GM12878 (cell line): ENCODE data around the gene MYBL2. TPM values are rescaled to one million over a fixed set of nuclear protein-coding genes. Genes with fewer than 3 reads are reported as not detected.
A peak's percentile ranks its signal among the peaks of the same experiment; 100 is the strongest.

ENCODE experiments used
- CREM ChIP-seq: IDR thresholded peaks from 2 replicates; pipeline ENCODE4 v1.6.1; 2014; ENCODE audit warnings: antibody characterized with exemption, low read depth
- HDAC6 ChIP-seq: fragments of 200-600 bp; sonication (generic); IDR thresholded peaks from one replicate; pipeline ENCODE4 v1.8.0; 2017; ENCODE audit warnings: antibody characterized with exemption; ENCODE audit not compliant: unreplicated experiment
- KDM1A ChIP-seq: fragments of 200-600 bp; sonication (generic); IDR thresholded peaks from 2 replicates; pipeline ENCODE4 v1.6.1; 2016; ENCODE audit warnings: borderline replicate concordance
- MYB ChIP-seq: fragments of 150-350 bp; IDR thresholded peaks from 2 replicates; pipeline ENCODE4 v1.6.1; 2014; ENCODE audit warnings: mild to moderate bottlenecking, low read depth, low read length, borderline replicate concordance
- NFIC ChIP-seq: IDR thresholded peaks from 2 replicates; pipeline ENCODE4 v1.6.1; 2012; ENCODE audit warnings: low read depth, mild to moderate bottlenecking, inconsistent platforms, low read length, moderate library complexity
- SMARCA5 ChIP-seq: fragments of 450-650 bp; IDR thresholded peaks from 2 replicates; pipeline ENCODE4 v1.6.1; 2017; ENCODE audit warnings: mild to moderate bottlenecking
- SUPT20H ChIP-seq: IDR thresholded peaks from 2 replicates; pipeline ENCODE4 v1.6.1; 2011; ENCODE audit warnings: low read depth, mild to moderate bottlenecking, low read length, moderate library complexity, borderline replicate concordance; ENCODE audit not compliant: control insufficient read depth
- TBL1XR1 ChIP-seq: IDR thresholded peaks from 2 replicates; pipeline ENCODE4 v1.6.1; 2012; ENCODE audit warnings: low read depth, low read length, improper control_type of control experiment
- TCF7 ChIP-seq: IDR thresholded peaks from 2 replicates; pipeline ENCODE4 v1.6.1; 2014; ENCODE audit warnings: antibody characterized with exemption, borderline replicate concordance
- WRNIP1 ChIP-seq: IDR thresholded peaks from 2 replicates; pipeline ENCODE4 v1.6.1; 2011; ENCODE audit warnings: low read depth, low read length, improper control_type of control experiment, borderline replicate concordance
- ZNF207 ChIP-seq: fragments of 450-650 bp; IDR thresholded peaks from 2 replicates; pipeline ENCODE4 v1.6.1; 2014; ENCODE audit warnings: antibody characterized with exemption, mild to moderate bottlenecking, borderline replicate concordance
- ZNF217 ChIP-seq: fragments of 450-650 bp; IDR thresholded peaks from 2 replicates; pipeline ENCODE4 v1.6.1; 2017; ENCODE audit warnings: antibody characterized with exemption, mild to moderate bottlenecking
- polyA plus RNA-seq, 11 experiments: library from polyadenylated mRNA; depleted of rRNA in 4 of 11; unstranded in 6 of 11; stranded (reverse) in 5 of 11; fragments of >200 nt; fragmentation: Nextera tagmentation in 4 of 11; fragmentation: Illumina TruSeq in 1 of 11; extraction: Ambion mirVana in 4 of 11; extraction: Trizol in 1 of 11; gene quantifications; 1 replicate in 1 of 11; 2 replicates in 10 of 11; pipeline versions ENCODE4 v1.2.1 to v1.2.3, GENCODE V29; 2011 to 2016; ENCODE audit warnings: inconsistent platforms in 2 of 11, missing spikeins in 2 of 11, low read depth in 1 of 11
- total RNA-seq, 4 experiments: library from RNA; depleted of rRNA in 3 of 4; stranded (reverse); fragments of >200 nt in 3 of 4; fragmentation: Illumina TruSeq in 1 of 4; extraction: Trizol in 1 of 4; gene quantifications; 2 replicates each; pipeline versions ENCODE4 v1.2.1 to v1.2.3, GENCODE V29; 2013 to 2021
- TF ChIP-seq, protein P1 (sequence below): IDR thresholded peaks from 2 replicates; pipeline ENCODE4 v1.6.1; 2012; ENCODE audit warnings: improper control_type of control experiment, low read depth, low read length; ENCODE audit not compliant: insufficient replicate concordance
- TF ChIP-seq, protein P2 (sequence below): fragments of 450-650 bp; IDR thresholded peaks from 2 replicates; pipeline ENCODE4 v1.6.1; 2014; ENCODE audit warnings: mild to moderate bottlenecking
- TF ChIP-seq, protein P3 (sequence below): fragments of 450-650 bp; IDR thresholded peaks from 2 replicates; pipeline ENCODE4 v1.6.1; 2018; ENCODE audit warnings: mild to moderate bottlenecking, low read depth, moderate library complexity; ENCODE audit not compliant: partially characterized antibody
- TF ChIP-seq, protein P4 (sequence below): fragments of 450-650 bp; IDR thresholded peaks from 2 replicates; pipeline ENCODE4 v1.6.1; 2017; ENCODE audit warnings: low read depth, mild to moderate bottlenecking, moderate library complexity
- TF ChIP-seq, protein P5 (sequence below): IDR thresholded peaks from 2 replicates; pipeline ENCODE4 v1.6.1; 2011; ENCODE audit warnings: low read depth, low read length, improper control_type of control experiment, borderline replicate concordance

Gene MYBL2
- total and polyA plus RNA-seq, 10 of the 15 experiments (the other 5 are each of a cell fraction or from before 2014, with no cell fraction given) = 4.5 to 213 (median 74.2) TPM

DNA sequence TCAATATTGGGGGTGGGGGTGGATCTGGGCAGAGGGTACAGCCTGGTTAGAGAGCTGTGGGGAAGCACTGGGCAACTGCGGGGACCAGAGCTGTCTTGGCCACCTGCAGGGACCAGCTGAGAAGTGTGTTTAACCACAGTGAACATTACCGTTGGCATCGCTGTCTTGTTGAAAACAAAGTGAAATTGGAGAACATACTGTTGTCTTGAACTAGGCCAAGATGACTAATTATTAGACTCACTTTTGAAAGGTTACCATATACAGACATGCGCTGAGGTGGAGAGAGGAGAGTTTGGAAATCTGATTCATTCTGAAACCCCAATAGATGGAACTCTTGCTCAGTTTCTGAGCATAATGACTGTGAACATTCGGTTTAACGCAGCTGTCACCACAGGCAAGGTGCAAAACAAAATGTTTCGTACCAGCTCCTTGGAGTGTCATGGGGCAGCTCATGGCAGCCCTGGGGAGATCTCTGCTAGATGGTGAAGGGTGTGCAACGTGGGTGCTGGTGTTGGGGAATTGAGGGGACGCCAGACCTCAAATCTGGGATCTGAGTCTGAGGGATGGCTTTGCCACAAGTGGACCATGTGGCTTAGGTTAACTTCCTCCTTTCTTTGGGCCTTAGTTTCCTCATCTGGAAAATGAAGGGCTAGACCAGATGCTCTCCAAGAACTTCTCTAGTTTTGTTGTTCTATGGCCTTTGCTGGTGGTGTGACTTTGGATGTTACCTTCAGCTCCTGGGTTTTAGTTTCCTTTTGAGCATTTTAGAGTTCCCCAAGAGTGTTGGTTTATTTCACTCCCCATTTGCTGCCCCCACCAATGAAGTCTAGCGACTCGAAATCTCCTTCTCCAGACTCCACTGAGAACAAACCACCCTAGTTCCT is 84.5 kb downstream of the MYBL2 start (continued):
- TF ChIP-seq, protein P1, sequence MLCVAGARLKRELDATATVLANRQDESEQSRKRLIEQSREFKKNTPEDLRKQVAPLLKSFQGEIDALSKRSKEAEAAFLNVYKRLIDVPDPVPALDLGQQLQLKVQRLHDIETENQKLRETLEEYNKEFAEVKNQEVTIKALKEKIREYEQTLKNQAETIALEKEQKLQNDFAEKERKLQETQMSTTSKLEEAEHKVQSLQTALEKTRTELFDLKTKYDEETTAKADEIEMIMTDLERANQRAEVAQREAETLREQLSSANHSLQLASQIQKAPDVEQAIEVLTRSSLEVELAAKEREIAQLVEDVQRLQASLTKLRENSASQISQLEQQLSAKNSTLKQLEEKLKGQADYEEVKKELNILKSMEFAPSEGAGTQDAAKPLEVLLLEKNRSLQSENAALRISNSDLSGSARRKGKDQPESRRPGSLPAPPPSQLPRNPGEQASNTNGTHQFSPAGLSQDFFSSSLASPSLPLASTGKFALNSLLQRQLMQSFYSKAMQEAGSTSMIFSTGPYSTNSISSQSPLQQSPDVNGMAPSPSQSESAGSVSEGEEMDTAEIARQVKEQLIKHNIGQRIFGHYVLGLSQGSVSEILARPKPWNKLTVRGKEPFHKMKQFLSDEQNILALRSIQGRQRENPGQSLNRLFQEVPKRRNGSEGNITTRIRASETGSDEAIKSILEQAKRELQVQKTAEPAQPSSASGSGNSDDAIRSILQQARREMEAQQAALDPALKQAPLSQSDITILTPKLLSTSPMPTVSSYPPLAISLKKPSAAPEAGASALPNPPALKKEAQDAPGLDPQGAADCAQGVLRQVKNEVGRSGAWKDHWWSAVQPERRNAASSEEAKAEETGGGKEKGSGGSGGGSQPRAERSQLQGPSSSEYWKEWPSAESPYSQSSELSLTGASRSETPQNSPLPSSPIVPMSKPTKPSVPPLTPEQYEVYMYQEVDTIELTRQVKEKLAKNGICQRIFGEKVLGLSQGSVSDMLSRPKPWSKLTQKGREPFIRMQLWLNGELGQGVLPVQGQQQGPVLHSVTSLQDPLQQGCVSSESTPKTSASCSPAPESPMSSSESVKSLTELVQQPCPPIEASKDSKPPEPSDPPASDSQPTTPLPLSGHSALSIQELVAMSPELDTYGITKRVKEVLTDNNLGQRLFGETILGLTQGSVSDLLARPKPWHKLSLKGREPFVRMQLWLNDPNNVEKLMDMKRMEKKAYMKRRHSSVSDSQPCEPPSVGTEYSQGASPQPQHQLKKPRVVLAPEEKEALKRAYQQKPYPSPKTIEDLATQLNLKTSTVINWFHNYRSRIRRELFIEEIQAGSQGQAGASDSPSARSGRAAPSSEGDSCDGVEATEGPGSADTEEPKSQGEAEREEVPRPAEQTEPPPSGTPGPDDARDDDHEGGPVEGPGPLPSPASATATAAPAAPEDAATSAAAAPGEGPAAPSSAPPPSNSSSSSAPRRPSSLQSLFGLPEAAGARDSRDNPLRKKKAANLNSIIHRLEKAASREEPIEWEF = peak; percentile 68
- TF ChIP-seq ZNF207 (peak; percentile 23; the same call in 1 of the 2 replicates), SMARCA5 (peak; percentile 89), TCF7 (no peak), ZNF217 (peak; percentile 82), NFIC (peak; percentile 98), MYB (peak; percentile 87), SUPT20H (no peak), CREM (peak; percentile 94), HDAC6 (no peak), KDM1A (no peak), WRNIP1 (no peak; the same call in 1 of the 2 replicates), TBL1XR1 (peak; percentile 89; the same call in 1 of the 2 replicates)
- TF ChIP-seq, protein P2, sequence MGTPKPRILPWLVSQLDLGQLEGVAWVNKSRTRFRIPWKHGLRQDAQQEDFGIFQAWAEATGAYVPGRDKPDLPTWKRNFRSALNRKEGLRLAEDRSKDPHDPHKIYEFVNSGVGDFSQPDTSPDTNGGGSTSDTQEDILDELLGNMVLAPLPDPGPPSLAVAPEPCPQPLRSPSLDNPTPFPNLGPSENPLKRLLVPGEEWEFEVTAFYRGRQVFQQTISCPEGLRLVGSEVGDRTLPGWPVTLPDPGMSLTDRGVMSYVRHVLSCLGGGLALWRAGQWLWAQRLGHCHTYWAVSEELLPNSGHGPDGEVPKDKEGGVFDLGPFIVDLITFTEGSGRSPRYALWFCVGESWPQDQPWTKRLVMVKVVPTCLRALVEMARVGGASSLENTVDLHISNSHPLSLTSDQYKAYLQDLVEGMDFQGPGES = no peak
- TF ChIP-seq, protein P3, sequence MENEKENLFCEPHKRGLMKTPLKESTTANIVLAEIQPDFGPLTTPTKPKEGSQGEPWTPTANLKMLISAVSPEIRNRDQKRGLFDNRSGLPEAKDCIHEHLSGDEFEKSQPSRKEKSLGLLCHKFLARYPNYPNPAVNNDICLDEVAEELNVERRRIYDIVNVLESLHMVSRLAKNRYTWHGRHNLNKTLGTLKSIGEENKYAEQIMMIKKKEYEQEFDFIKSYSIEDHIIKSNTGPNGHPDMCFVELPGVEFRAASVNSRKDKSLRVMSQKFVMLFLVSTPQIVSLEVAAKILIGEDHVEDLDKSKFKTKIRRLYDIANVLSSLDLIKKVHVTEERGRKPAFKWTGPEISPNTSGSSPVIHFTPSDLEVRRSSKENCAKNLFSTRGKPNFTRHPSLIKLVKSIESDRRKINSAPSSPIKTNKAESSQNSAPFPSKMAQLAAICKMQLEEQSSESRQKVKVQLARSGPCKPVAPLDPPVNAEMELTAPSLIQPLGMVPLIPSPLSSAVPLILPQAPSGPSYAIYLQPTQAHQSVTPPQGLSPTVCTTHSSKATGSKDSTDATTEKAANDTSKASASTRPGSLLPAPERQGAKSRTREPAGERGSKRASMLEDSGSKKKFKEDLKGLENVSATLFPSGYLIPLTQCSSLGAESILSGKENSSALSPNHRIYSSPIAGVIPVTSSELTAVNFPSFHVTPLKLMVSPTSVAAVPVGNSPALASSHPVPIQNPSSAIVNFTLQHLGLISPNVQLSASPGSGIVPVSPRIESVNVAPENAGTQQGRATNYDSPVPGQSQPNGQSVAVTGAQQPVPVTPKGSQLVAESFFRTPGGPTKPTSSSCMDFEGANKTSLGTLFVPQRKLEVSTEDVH = peak; percentile 77
- TF ChIP-seq, protein P4, sequence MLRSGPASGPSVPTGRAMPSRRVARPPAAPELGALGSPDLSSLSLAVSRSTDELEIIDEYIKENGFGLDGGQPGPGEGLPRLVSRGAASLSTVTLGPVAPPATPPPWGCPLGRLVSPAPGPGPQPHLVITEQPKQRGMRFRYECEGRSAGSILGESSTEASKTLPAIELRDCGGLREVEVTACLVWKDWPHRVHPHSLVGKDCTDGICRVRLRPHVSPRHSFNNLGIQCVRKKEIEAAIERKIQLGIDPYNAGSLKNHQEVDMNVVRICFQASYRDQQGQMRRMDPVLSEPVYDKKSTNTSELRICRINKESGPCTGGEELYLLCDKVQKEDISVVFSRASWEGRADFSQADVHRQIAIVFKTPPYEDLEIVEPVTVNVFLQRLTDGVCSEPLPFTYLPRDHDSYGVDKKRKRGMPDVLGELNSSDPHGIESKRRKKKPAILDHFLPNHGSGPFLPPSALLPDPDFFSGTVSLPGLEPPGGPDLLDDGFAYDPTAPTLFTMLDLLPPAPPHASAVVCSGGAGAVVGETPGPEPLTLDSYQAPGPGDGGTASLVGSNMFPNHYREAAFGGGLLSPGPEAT = peak; percentile 96
- TF ChIP-seq, protein P5, sequence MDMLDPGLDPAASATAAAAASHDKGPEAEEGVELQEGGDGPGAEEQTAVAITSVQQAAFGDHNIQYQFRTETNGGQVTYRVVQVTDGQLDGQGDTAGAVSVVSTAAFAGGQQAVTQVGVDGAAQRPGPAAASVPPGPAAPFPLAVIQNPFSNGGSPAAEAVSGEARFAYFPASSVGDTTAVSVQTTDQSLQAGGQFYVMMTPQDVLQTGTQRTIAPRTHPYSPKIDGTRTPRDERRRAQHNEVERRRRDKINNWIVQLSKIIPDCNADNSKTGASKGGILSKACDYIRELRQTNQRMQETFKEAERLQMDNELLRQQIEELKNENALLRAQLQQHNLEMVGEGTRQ = no peak
